ENCODE measurements around the gene TBCD.
"Not testable (repeated sequence)": the region's sequence is repeated elsewhere in the genome, so short reads cannot be mapped to it uniquely, and the experiment has no call there.

TBCD gene

GRCh38 chr17:82959990-82960418 is 208.1 kb downstream of the TBCD start:
- FAIRE-seq: no peak

DNA sequence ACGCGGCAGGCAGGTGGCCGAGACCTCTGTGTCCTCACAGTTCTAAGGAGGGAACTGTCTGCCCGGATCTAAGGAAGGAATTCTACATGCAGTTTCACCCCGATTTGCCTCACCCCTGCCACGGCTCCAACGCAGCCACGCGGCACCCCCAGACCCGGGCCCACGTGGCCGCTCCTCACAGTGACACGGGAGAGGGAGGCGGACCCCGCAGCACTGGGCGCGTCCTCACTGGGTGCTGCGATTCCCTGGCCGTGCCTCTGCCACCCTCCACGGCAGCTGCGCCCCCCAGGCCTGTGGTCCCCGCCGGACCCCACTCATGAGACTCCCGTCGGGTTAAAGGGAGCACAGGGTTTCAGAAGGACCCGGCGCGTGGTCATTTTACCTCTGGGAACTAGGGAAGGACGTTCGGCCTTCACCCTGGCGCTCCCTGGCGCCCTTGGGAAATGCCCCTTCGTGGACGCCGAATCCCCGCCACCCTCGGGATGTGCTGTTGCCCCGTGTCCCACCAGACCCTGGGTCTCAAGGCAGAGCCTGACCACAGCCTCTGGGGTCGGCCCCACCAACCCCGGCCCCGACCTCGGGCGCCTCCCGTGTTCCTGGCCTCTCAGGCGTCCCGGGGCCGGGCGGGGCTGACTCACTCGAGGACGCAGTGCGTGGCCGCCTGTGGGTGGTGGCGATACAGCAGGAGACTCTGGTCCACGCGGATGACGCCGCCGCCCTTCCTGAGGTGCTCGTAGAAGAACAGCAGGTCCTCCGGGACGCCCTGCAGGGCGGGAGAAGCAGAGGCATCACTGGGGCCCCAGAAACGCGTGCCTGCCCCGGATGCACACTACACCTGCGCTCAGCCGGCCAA is 208.8 kb downstream of the TBCD start:
- FAIRE-seq: no peak

- FAIRE-seq: no peak
Measured at GRCh38 chr17:82961366-82962162, 209.7 kb downstream of the TBCD start.

- FAIRE-seq: no peak
Measured at GRCh38 chr17:82962163-82962720, 210.4 kb downstream of the TBCD start.

- FAIRE-seq: no peak
Measured at GRCh38 chr17:82963104-82963950, 211.5 kb downstream of the TBCD start.

DNA sequence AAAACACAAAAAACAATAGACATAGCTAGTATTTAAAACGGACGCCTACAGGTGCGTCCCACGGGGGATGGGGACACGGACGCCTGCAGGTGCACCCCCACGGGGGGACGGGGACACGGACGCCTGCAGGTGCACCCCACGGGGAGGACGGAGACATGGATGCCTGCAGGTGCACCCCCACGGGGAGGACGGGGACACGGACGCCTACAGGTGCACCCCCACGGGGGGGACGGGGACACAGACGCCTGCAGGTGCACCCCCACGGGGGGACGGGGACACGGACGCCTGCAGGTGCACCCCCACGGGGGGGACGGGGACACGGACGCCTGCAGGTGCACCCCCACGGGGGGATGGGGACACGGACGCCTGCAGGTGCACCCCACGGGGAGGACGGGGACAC is 212.6 kb downstream of the TBCD start:
- FAIRE-seq: not testable (repeated sequence)

DNA sequence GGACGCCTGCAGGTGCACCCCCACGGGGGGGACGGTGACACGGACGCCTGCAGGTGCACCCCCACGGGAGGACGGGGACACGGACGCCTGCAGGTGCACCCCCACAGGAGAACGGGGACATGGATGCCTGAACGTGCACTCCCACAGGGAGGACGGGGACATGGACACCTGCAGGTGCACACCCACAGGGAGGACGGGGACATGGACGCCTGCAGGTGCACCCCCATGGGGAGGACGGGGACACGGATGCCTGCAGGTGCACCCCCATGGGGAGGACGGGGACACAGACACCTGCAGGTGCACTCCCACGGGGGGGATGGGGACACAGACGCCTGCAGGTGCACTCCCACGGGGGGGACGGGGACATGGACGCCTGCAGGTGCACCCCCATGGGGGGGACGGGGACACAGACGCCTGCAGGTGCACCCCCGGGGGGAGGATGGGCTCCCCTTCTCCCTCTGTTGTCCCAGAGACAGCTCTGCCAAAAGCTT is 213.0 kb downstream of the TBCD start:
- no peak for FAIRE-seq

DNA sequence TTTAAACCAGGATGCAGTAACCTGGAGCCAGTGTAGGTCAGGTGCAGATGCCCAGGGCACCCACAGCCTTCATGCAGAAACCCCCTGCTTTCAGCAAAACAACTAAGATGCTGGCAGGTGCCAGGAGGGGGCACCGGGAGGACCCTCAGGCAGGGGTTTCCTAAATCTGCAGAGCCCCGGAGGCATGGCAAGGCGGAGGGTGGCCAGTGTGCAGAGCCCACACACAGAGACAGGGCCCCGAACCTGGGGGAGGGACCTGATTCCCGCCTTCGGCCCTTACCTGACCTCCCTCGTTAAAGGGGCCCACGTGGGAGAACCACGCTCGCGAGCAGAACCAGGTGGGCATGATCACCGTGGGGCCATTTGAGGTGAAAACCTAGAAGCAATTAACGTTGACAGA is 213.5 kb downstream of the TBCD start:
- no peak for FAIRE-seq

- FAIRE-seq: no peak
Measured at GRCh38 chr17:82966415-82966814, 214.6 kb downstream of the TBCD start.

DNA sequence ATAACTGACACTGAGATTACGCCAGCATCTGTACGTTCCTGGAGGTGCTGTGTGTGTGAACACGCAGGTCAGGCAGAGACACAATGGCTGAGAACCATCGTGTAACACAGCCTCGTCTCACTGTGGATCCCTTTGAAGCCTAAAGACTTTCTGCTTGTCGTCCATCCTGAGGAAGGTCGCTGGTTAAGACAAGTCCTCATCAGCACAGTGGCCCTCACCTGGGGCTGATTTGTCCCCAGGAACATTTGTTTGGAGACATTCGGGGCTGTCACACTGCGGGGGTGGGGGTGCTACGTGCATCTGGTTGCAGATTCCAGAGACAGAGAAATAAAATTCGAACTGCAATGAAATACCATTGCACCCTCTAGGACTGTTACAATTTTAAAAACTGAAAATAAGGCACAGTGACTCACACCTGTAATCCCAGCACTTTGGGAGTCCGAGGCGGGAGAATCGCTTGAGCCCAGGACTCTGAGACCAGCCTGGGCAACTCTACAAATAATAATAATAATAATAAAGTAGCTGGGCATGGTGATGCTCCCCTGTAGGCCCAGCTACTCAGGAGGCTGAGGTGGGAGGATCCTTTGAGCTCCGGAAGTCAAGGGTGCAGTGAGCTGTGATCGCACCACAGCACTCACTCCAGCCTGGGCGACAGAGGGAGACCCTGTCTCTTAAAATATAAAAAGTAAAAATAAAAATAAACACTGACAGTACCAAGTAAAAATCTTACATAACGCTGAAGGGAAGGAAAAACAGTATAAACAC is 215.6 kb downstream of the TBCD start:
- no peak for FAIRE-seq

- FAIRE-seq: not testable (repeated sequence)
Measured at GRCh38 chr17:82968033-82968841, 216.4 kb downstream of the TBCD start.

GRCh38 chr17:82970067-82970466 is 218.2 kb downstream of the TBCD start:
- FAIRE-seq: no peak

GRCh38 chr17:82970818-82971590 is 219.1 kb downstream of the TBCD start:
- FAIRE-seq: no peak

DNA sequence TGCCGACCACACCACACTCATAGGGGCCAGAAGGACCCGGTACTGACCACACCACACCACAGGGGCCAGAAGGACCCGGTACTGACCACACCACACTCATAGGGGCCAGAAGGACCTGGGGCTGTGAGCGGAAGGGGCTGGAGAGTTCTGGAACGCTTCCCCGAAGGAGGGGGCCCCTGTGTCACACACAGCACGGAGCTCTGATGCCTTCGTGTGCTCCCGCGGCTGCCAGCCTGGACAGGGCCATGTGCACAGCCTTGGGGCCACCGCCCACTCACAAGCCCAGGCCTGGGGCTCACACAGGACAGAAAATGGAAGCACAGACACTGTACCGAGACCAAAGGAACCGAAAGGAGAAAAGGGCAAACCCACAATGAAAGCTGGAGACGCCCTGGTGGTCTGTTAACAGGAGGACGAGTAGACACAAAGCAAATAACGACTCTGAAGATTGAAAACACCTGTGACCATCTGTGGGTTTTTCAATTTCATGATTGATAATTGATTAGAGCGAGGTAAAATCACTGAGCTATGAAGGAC is 221.0 kb downstream of the TBCD start:
- no peak for FAIRE-seq

DNA sequence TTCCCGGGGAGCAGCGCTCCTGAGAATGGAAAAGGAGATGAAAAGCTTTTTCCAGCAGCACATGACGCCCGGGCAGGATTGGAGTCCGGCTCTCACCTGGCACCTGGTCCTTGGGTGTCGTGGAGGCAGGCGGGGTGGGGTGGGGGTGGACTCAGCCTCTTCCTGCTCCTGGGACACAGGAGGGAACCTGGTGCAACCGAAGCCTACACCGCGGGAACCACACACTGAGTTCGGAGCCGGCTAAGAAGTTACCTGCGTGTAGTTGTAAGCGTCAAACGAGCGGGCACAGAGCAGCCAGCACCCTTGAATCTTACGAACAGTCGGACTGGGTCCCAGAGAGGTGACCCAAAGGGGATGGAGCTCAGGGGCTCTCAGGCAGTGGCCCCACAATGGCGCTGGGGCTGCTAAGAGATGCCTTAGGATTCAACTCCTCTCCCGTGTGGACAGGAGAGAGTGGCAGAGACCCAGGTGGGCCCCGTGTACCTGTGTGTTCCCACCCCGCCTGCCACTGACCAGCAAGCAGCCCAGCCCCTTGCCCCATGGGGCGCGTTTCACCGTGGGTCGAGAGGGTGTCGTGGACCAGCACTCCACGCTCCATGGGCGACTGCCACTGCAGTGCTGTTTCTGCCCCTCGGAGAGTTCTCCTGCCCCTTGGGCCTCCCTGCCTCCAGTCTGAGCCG is 221.7 kb downstream of the TBCD start:
- no peak for FAIRE-seq

GRCh38 chr17:82974136-82974952 is 222.5 kb downstream of the TBCD start:
- FAIRE-seq: no peak

DNA sequence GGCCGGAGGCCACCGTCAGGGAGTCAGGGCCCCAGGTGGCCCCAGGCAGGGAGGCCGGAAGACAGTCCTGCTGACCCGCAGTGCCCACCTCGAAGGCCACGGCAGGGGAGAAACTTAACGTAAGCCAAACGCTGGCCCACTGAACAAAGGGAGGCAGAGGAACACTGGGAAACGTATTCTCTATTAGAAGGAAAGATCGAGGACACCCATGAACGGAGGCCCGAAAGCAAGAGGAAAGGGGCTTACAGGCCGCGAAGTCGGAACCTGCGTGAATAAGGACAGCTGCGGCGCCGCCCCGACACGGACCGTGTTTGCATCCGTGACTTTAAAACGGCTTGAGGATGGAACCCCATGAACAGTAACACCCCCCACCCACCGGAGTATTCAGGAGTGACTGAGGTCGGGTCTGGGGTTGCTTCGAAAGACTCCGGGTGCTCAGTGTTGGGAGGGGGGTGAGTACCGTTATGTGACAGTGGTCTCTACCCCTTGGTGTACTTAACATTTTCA is 225.2 kb downstream of the TBCD start:
- FAIRE-seq: no peak

- FAIRE-seq: no peak
Measured at GRCh38 chr17:82977606-82978005, 225.7 kb downstream of the TBCD start.

All from endometrium (tissue), 2 donors.